ENCODE data around the gene ENTPD7.

DNA sequence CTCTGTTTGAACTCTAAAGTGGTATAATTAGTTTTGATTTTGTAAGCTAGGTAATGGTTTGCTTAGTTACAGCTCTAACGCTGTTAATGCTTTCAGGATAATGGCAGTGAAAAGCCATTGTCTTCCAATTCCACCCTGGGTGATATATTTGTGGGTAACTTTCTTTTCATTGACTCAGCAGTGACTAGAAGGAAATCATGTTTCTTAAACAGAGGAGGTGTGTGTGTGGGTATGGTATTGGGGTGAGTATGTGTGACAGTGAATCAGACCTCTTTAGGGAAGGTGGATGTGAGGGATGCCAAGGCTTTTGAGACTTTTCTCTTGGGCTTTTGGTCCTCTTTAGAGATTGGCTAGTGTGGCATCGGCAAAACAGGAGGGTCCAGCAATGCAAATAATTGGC is 13.6 kb downstream of the ENTPD7 start:
- TF ChIP-seq, protein P1, sequence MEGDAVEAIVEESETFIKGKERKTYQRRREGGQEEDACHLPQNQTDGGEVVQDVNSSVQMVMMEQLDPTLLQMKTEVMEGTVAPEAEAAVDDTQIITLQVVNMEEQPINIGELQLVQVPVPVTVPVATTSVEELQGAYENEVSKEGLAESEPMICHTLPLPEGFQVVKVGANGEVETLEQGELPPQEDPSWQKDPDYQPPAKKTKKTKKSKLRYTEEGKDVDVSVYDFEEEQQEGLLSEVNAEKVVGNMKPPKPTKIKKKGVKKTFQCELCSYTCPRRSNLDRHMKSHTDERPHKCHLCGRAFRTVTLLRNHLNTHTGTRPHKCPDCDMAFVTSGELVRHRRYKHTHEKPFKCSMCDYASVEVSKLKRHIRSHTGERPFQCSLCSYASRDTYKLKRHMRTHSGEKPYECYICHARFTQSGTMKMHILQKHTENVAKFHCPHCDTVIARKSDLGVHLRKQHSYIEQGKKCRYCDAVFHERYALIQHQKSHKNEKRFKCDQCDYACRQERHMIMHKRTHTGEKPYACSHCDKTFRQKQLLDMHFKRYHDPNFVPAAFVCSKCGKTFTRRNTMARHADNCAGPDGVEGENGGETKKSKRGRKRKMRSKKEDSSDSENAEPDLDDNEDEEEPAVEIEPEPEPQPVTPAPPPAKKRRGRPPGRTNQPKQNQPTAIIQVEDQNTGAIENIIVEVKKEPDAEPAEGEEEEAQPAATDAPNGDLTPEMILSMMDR (IDR thresholded peaks at IDR 0.05; ENCODE audit: borderline replicate concordance, extremely low read depth, low read length, poor library complexity, severe bottlenecking) = no peak
- TF ChIP-seq EZH2 (IDR thresholded peaks at IDR 0.05; ENCODE audit: borderline replicate concordance, low read depth, low read length, severe bottlenecking) = no peak
